Measurements from ENCODE around the gene OPALIN.

DNA sequence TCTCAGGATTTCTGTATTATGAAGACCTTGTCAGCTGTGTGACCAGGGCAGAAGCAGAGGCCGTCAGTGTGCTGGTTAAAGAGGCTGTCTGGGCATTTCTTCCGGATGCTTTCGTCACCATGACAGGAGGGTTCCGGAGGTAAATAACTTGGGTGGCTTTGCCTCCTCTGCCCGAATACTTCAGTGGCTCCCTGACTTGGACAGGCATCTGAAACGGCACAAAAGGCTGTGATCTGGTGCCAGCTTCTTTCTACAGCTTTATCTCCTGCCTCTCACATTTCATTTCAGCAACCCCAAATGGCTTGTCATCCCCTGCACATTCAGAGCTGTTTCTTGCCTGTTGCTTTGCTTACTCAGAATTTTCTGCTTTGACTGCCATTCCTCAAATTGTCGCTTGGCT is 31.3 kb downstream of the OPALIN start:
- TF ChIP-seq CTCF (IDR thresholded peaks at IDR 0.05) = no peak
- TF ChIP-seq POLR2A (IDR thresholded peaks at IDR 0.05) = no peak

Data from heart left ventricle (tissue), 13 donors.